DND-41 (cell line): ENCODE results near the gene NUTF2.
A peak's percentile ranks its signal among the peaks of the same experiment; 100 is the strongest.

ENCODE experiments used
- ATAC-seq: fragments of 200-7000 bp; cut with Tn5 transposase; 3 replicates; pipeline ENCODE4 v1.9.1; 2021; ENCODE audit warnings: low read depth; ENCODE audit not compliant: insufficient read depth
- DNase-seq: peaks from one replicate; pipeline ENCODE4 v3.0.0-alpha.2; 2020
- H2AFZ ChIP-seq: 2 replicates; pipeline ENCODE4 v1.6.0; 2012; ENCODE audit warnings: low read depth, low read length
- H3K27ac ChIP-seq: 2 replicates; pipeline ENCODE4 v1.5.1; 2012; ENCODE audit warnings: low read length, inconsistent platforms
- H3K27me3 ChIP-seq: fragments of 200-600 bp; sonication (generic); 2 replicates; pipeline ENCODE4 v1.6.0; 2012; ENCODE audit warnings: low read length, mild to moderate bottlenecking, inconsistent platforms; ENCODE audit not compliant: insufficient read depth, poor library complexity
- H3K36me3 ChIP-seq: 2 replicates; pipeline ENCODE4 v1.5.1; 2012; ENCODE audit warnings: low read length, inconsistent platforms; ENCODE audit not compliant: insufficient read depth
- H3K4me1 ChIP-seq: 2 replicates; pipeline ENCODE4 v1.5.1; 2012; ENCODE audit warnings: mild to moderate bottlenecking, low read length; ENCODE audit not compliant: insufficient read depth
- H3K4me2 ChIP-seq: 2 replicates; pipeline ENCODE4 v1.6.0; 2012; ENCODE audit warnings: mild to moderate bottlenecking, moderate library complexity, low read length, inconsistent platforms; ENCODE audit not compliant: insufficient read depth
- H3K4me3 ChIP-seq, 2 experiments: fragments of 200-600 bp in 1 of 2; shearing (Covaris generic) in 1 of 2; 2 replicates each; pipeline ENCODE4 v1.5.1; 2012 to 2016; ENCODE audit warnings: inconsistent platforms in 2 of 2, low read length in 2 of 2, mild to moderate bottlenecking in 2 of 2, low read depth in 1 of 2, moderate library complexity in 1 of 2
- H3K79me2 ChIP-seq: 2 replicates; pipeline ENCODE4 v1.6.0; 2012; ENCODE audit warnings: low read length, inconsistent platforms; ENCODE audit not compliant: insufficient read depth
- H3K9ac ChIP-seq: 2 replicates; pipeline ENCODE4 v1.6.0; 2012; ENCODE audit warnings: low read depth, mild to moderate bottlenecking, inconsistent platforms, low read length, moderate library complexity
- H3K9me3 ChIP-seq: 2 replicates; pipeline ENCODE4 v1.5.1; 2012; ENCODE audit warnings: low read length, moderate library complexity, mild to moderate bottlenecking, inconsistent platforms; ENCODE audit not compliant: insufficient read depth, severe bottlenecking
- H4K20me1 ChIP-seq: 2 replicates; pipeline ENCODE4 v1.6.0; 2012; ENCODE audit warnings: low read length; ENCODE audit not compliant: insufficient read depth
- EZH2 ChIP-seq: IDR thresholded peaks from 3 replicates; pipeline ENCODE4 v1.6.1; 2012; ENCODE audit warnings: borderline replicate concordance, low read depth, mild to moderate bottlenecking, moderate library complexity, low read length, inconsistent platforms; ENCODE audit not compliant: severe bottlenecking
- TF ChIP-seq, protein P1 (sequence below): IDR thresholded peaks from 2 replicates; pipeline ENCODE4 v1.5.1; 2012; ENCODE audit warnings: borderline replicate concordance, low read length, moderate library complexity, mild to moderate bottlenecking; ENCODE audit not compliant: poor library complexity, severe bottlenecking; ENCODE audit errors: extremely low read depth

NUTF2 gene

DNA sequence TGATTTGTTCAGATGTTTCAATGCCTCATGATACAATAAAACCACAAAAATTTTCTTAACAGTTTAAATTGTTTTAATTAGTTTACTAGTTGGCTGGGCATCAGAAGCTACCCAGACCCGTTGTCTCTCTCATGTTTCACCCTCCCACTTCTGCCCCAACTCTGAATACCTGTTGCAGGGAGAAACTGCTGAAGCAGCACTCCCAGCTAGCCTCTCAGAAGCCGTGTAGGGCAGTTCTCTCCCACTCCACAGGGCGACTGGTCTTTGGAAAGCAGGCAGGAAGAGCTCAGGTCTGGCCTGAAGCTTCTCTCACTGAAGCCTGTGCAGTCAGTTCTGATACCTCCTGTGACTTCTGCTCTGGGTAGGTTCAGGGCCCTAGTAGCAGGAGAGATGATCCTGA lies 24.5 kb downstream of the NUTF2 start:
- no peaks in the 10 kb centered on the region for H3K27me3 ChIP-seq
- no peak overlapping the region for H3K27ac ChIP-seq
- no peak overlapping the region for H3K4me3 ChIP-seq
- ATAC-seq (no peak), DNase-seq (no peak)
- H3K79me2 ChIP-seq = peaks cover 47% of the 10 kb centered on the region
- H3K36me3 ChIP-seq = peaks cover 76% of the 10 kb centered on the region
- H2AFZ ChIP-seq = no peak overlapping the region
- peaks cover 33% of the 10 kb centered on the region for H3K4me1 ChIP-seq
- TF ChIP-seq, protein P1, sequence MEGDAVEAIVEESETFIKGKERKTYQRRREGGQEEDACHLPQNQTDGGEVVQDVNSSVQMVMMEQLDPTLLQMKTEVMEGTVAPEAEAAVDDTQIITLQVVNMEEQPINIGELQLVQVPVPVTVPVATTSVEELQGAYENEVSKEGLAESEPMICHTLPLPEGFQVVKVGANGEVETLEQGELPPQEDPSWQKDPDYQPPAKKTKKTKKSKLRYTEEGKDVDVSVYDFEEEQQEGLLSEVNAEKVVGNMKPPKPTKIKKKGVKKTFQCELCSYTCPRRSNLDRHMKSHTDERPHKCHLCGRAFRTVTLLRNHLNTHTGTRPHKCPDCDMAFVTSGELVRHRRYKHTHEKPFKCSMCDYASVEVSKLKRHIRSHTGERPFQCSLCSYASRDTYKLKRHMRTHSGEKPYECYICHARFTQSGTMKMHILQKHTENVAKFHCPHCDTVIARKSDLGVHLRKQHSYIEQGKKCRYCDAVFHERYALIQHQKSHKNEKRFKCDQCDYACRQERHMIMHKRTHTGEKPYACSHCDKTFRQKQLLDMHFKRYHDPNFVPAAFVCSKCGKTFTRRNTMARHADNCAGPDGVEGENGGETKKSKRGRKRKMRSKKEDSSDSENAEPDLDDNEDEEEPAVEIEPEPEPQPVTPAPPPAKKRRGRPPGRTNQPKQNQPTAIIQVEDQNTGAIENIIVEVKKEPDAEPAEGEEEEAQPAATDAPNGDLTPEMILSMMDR = no peak
- no peak for TF ChIP-seq EZH2
- H3K9ac ChIP-seq = no peak overlapping the region
- H3K9me3 ChIP-seq = no peaks in the 10 kb centered on the region
- H4K20me1 ChIP-seq = peaks cover 41% of the 10 kb centered on the region
- H3K4me2 ChIP-seq = no peak overlapping the region

DNA sequence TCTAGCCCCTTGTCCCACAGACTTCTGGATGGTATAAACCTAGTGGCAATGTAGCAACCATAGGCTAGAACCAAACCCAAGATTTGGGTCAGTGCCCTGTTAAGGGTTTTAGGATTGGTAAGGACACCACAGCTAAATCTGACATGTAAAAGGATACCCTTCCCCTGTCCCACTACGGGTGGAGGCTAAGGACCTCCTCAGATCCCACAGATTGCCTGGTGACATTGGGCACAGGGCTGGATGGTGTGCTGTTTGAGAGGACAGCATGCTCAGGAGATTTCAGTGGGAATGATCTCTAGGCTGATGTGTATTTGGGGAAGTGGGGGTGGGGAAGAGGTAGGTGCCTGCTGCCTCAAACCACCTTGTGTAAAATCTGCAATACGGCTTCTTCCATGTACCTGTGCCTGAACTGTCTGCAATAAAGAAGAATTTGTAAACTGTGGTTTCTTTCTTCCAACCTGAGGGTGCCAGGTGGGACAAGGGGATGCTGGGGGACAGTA lies 25.4 kb downstream of the NUTF2 start:
- H3K79me2 ChIP-seq = peaks cover 47% of the 10 kb centered on the region
- TF ChIP-seq, protein P1 = no peak
- no peak for TF ChIP-seq EZH2
- H3K9ac ChIP-seq = peak overlapping the region; percentile 86; the same call in 1 of the 2 replicates
- peak overlapping the region; percentile 85 for H3K27ac ChIP-seq
- peaks cover 50% of the 10 kb centered on the region for H4K20me1 ChIP-seq
- peaks cover 77% of the 10 kb centered on the region for H3K36me3 ChIP-seq
- H3K4me3 ChIP-seq = peak overlapping the region in 1 of 2 experiments; percentile 95; a peak in 2 of 4 replicates
- H3K4me1 ChIP-seq = peaks cover 33% of the 10 kb centered on the region
- H3K27me3 ChIP-seq = no peaks in the 10 kb centered on the region
- ATAC-seq (no peak), DNase-seq (no peak)
- H2AFZ ChIP-seq = peak overlapping the region; percentile 72
- peak overlapping the region; percentile 88 for H3K4me2 ChIP-seq
- H3K9me3 ChIP-seq = no peaks in the 10 kb centered on the region

DNA sequence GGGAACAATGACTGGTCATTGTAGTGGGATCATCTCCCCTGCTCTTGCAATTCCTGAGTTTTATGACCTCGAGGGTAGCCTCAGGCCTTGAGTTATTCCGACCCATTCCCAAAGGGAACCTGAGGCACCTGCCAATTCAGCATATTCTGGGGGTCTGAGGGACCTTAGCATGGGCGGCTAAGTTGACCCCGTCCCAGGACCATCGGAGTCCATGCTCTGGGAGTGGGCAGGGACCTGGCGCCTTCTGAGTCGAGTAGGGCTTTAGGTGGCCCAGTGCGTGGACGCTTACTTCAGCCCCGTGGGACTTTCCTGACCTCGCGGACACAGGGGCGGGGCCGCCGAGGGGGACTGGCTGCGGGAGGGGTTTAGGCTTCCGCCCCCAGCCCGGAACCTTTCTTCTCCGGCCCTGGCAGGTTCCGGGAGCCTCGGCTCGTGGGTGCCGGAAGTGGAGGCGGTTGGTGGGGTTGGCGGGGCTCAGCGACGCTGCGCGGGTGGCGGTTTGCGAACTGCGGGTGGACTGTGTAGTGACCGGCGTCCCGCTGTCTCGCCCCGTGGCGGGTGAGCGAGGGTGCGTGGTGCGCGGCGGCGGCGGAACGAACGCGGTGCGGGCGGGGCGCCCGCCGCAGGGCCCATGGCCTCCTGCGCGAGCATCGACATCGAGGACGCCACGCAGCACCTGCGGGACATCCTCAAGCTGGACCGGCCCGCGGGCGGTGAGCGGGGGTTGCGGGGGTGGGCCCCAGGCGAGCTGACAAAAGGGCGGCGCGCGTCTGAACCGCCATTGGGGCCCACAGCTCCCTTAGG lies 26.1 kb downstream of the NUTF2 start, which contains the start of gene EDC4:
TSS of gene EDC4 (plus strand) at position 422 of the 804 bp plus-strand sequence. CDS start at position 632, 210 bp downstream.
- peak within 1 kb of the TSS; percentile 85 for H3K27ac ChIP-seq
- H3K9me3 ChIP-seq = no peaks in the 10 kb centered on the region
- peaks cover 52% of the 10 kb centered on the region for H4K20me1 ChIP-seq
- H3K4me1 ChIP-seq = peaks cover 33% of the 10 kb centered on the region
- peak; percentile 93 for ATAC-seq
- peak within 1 kb of the TSS; percentile 72 for H2AFZ ChIP-seq
- peaks cover 46% of the 10 kb centered on the region for H3K79me2 ChIP-seq
- peak within 1 kb of the TSS; percentile 85 to 95 for H3K4me3 ChIP-seq
- DNase-seq = peak; percentile 86
- H3K36me3 ChIP-seq = peaks cover 77% of the 10 kb centered on the region
- H3K4me2 ChIP-seq = peak within 1 kb of the TSS; percentile 88
- H3K27me3 ChIP-seq = no peaks in the 10 kb centered on the region
- H3K9ac ChIP-seq = peak within 1 kb of the TSS; percentile 86
- TF ChIP-seq, protein P1 = no peak
- TF ChIP-seq EZH2 = no peak
